ENCODE measurements around the gene CHST1.

CHST1 gene

GRCh38 chr11:45659031-45659817 is 6.2 kb downstream of the CHST1 start:
- DNase-seq = no peak

GRCh38 chr11:45658292-45658991 is 7.0 kb downstream of the CHST1 start:
- peak; percentile 46 for DNase-seq

- no peak for DNase-seq
Measured at GRCh38 chr11:45657496-45658260, 7.7 kb downstream of the CHST1 start.

GRCh38 chr11:45655831-45656230 is 9.6 kb downstream of the CHST1 start:
- no peak for DNase-seq

GRCh38 chr11:45655347-45655756 is 10.1 kb downstream of the CHST1 start:
- peak; percentile 96 for DNase-seq

- DNase-seq = no peak
Measured at GRCh38 chr11:45655012-45655283, 10.5 kb downstream of the CHST1 start.

- DNase-seq = no peak
Measured at GRCh38 chr11:45654231-45655011, 11.0 kb downstream of the CHST1 start.

GRCh38 chr11:45653277-45653676 is 12.1 kb downstream of the CHST1 start:
- DNase-seq = no peak

- DNase-seq = no peak
Measured at GRCh38 chr11:45652781-45653180, 12.6 kb downstream of the CHST1 start.

- DNase-seq = no peak
Measured at GRCh38 chr11:45651841-45652749, 13.3 kb downstream of the CHST1 start.

GRCh38 chr11:45651156-45651555 is 14.3 kb downstream of the CHST1 start:
- DNase-seq = no peak

GRCh38 chr11:45650166-45651095 is 15.0 kb downstream of the CHST1 start:
- no peak for DNase-seq

- no peak for DNase-seq
Measured at GRCh38 chr11:45649544-45650165, 15.8 kb downstream of the CHST1 start.

- no peak for DNase-seq
Measured at GRCh38 chr11:45648931-45649330, 16.5 kb downstream of the CHST1 start.

GRCh38 chr11:45647786-45648185 is 17.6 kb downstream of the CHST1 start:
- no peak for DNase-seq

GRCh38 chr11:45647329-45647728 is 18.1 kb downstream of the CHST1 start:
- DNase-seq = no peak

GRCh38 chr11:45646275-45646927 is 19.0 kb downstream of the CHST1 start:
- peak; percentile 47 for DNase-seq

- no peak for DNase-seq
Measured at GRCh38 chr11:45644981-45645889, 20.2 kb downstream of the CHST1 start.

Measured in eye (tissue), 1 donor.